ENCODE results near the gene PXDN.

PXDN gene

DNA sequence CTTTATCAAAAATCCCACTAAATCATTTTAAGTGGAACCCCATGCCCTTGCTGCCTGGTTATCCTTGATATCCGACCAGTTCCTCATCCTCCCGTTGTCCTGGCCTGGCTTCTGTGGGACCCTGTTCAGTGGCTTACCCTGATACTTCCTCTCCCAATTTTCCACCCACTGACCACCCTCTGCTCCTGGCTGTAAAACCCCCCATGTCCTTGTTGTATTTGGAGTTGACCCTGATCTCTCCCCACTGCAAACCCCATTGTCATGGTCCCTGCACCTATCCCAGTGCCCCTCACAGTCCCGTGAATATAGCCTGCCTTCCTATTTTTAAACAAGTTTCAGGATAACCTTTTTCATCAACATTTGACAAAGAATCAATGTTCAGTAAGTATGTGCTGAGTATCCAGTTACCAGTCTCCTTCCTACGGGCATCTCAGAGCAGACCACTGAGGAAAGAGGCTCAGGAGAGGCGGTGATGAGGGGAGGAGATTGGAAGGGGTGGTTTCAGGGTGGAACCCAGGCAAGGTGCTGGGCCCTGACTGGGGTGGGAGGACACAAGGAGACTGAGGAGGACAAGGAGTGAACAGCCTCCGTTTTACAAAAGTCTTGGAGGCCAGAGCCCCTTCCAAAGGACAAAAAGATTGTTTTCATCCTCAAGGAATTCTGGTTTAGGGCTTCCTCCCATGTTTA is 131.8 kb downstream of the PXDN start:
- H3K36me3 Mint-ChIP-seq (ENCODE audit: low read depth), result no peaks in the 10 kb centered on the region
- H3K27me3 Mint-ChIP-seq, result peaks cover 3% of the 10 kb centered on the region
- H3K27ac Mint-ChIP-seq, result no peak overlapping the region
- H3K9me3 Mint-ChIP-seq, result no peaks in the 10 kb centered on the region
- H3K4me1 Mint-ChIP-seq (ENCODE audit: low read depth), result peaks cover 3% of the 10 kb centered on the region
- no peak overlapping the region for H3K4me3 Mint-ChIP-seq
- no peak for DNase-seq

DNA sequence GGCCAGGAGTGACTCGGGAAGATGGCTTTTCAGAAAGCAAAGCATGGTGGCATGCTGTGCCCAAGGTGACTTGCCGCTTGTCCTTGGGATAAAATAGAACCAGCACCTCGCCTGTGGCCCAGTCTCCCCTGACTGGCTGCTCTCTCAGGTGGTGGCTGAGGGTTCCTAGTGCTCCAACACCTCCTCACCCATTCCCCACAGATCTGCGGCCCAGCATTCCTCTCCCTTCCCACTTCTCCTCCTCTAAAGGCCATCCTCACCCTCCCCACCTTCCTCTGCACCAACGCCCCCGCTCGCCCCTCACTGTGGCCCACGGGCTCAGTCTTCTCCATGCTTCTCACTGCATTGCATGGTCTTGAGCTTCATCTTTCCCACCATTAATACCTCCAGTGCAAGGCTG is 132.4 kb downstream of the PXDN start:
- DNase-seq, result no peak
- Mint-ChIP-seq H3K36me3 (ENCODE audit: low read depth) (no peaks in the 10 kb centered on the region), H3K27ac (no peak overlapping the region), H3K27me3 (peaks cover 7% of the 10 kb centered on the region), H3K4me1 (ENCODE audit: low read depth) (peaks cover 3% of the 10 kb centered on the region), H3K4me3 (no peak overlapping the region), H3K9me3 (no peaks in the 10 kb centered on the region)

DNA sequence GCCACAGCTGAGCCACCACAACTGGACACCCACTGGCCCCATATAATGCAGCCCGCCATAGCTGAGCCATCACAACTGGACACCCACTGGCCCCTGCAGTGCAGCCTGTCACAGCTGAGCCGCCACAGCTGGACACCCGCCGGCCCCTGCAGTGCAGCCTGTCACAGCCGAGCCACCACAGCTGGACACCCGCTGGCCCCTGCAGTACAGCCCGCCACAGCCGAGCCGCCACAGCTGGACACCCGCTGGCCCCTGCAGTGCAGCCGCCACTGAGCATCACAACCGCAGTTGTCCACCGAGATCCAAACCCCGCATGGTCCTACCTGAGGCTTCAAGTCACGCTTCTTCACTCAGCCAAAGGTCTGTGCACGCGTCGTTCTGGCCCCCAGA is 134.2 kb downstream of the PXDN start:
- Mint-ChIP-seq H3K27ac (no peak overlapping the region), H3K4me1 (ENCODE audit: low read depth) (peaks cover 3% of the 10 kb centered on the region), H3K9me3 (no peaks in the 10 kb centered on the region)

DNA sequence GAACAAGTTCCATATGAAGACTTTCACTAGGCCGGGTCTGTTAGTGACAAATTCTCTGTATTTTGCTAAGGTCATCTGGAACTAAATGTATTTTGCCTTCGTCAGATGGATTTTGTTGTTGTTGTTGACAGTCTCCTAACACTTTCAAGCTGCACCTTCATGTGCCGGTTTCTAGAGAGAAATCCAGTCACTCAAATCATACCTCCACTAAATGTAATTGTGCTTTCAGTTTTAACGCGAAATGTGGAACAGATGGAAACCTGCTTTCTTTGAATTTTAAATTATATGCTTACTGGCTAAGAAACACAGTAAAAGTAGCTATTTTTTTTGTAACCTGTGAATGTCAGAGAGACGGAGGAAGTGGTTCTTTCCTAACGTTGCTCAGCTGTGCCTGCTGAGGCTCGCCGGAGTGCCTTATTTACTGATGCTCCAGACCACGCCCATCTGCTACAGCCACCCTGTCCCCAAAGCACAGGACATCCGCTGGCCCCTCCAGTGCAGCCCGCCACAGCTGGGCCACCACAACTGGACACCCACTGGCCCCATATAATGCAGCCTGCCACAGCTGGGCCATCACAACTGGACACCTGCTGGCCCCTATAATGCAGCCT is 134.7 kb downstream of the PXDN start:
- H3K4me3 Mint-ChIP-seq, result no peak overlapping the region
- H3K9me3 Mint-ChIP-seq, result no peaks in the 10 kb centered on the region
- H3K27ac Mint-ChIP-seq, result no peak overlapping the region
- H3K36me3 Mint-ChIP-seq (ENCODE audit: low read depth), result no peaks in the 10 kb centered on the region
- peaks cover 3% of the 10 kb centered on the region for H3K4me1 Mint-ChIP-seq (ENCODE audit: low read depth)
- peaks cover 13% of the 10 kb centered on the region for H3K27me3 Mint-ChIP-seq
- DNase-seq, result no peak

More for the DNA sequence above, 134.2 kb downstream of the PXDN start:
- DNase-seq, result no peak
- no peak overlapping the region for H3K4me3 Mint-ChIP-seq
- H3K27me3 Mint-ChIP-seq, result peaks cover 13% of the 10 kb centered on the region
- no peaks in the 10 kb centered on the region for H3K36me3 Mint-ChIP-seq (ENCODE audit: low read depth)

DNA sequence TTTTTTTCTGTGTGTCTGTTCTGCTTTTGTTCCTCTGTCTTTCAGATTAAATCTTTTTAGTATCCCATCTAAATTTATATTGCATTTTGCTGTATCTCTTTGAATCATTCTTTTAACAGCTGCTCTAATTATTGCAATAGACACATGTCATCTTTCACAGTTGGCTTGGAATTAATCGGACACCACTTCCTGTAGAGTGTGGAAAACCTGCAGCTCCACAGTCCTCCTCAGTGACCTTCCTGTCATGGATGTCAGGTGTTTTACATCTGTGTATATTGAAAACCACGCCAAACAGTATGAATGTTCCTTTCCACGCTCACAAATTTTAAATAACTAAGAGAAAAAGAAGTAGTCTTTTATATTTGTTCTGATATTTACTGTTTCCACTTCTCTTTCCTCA is 135.3 kb downstream of the PXDN start:
- H3K36me3 Mint-ChIP-seq (ENCODE audit: low read depth), result no peaks in the 10 kb centered on the region
- H3K27ac Mint-ChIP-seq, result no peak overlapping the region
- H3K4me3 Mint-ChIP-seq, result no peak overlapping the region
- no peaks in the 10 kb centered on the region for H3K9me3 Mint-ChIP-seq
- DNase-seq, result no peak
- H3K4me1 Mint-ChIP-seq (ENCODE audit: low read depth), result peaks cover 3% of the 10 kb centered on the region
- peaks cover 13% of the 10 kb centered on the region for H3K27me3 Mint-ChIP-seq

DNA sequence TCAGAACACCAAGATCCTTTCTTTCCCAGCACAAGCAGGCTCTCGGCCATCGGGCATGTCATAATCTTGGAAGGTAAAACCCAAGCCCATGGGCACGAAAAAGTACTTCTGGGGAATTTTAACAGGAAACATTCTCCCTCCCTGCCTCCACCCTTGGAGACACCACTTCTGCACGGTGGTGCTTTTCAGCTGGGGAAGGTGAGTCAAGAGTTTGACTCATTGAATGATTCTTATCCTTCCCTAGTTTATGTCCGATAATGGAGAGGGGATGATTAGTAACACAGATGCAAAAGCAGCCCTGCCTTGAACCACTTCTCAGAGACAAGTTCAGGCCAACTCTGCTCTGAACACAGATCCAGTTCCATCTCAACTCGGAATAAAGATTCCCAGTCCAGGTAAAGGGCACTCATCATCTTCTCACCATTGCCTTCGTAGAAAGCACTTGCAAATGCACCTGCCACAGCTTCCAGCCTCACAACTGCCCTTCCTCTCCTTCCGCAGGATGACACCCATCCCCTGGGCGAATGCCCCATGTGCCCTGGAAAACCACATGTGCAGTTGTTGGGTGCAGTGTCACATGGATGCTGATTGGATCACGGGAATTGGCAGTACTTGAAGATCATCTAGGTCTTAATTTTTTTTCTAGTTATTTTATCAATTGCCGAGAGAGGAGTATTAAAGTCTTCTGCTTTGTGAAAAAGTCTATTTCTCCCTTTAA is 136.2 kb downstream of the PXDN start:
- Mint-ChIP-seq H3K4me3 (no peak overlapping the region), H3K9me3 (no peaks in the 10 kb centered on the region), H3K4me1 (ENCODE audit: low read depth) (peaks cover 3% of the 10 kb centered on the region), H3K27ac (no peak overlapping the region), H3K36me3 (ENCODE audit: low read depth) (no peaks in the 10 kb centered on the region), H3K27me3 (peaks cover 13% of the 10 kb centered on the region)
- DNase-seq, result no peak

DNA sequence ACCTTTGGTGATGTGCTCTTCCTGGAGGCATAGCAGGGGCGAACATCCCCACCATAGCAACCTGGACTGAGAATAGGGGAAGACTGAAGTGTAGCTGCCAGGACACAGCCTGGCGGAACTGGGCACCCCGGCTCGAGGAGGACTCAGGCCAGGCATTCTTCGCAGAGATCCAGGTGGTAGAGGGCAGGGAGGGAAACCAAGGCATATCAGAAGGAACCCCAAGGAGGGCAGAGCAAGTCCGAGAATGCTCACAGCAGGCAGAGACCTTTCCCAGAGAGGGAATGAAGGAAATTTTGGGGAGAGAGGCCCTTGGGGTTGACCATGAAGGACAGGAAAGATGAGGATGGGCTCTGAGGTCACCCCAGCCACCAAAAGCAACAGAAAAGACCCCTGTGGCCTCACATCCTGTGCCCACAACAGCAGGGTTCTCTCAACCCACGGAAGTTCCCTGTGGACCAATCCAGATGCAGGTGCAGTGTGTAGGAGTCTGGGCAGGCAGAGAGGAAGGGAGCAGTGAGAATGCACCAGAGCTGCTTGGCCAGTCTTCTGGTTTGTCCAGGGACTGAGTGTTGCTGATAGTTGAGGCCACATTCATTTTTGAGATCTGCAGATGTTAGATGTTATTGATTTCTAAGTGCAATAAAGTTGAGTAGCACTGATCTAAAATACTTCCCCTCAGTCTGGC is 136.9 kb downstream of the PXDN start:
- Mint-ChIP-seq H3K27ac (no peak overlapping the region), H3K4me3 (no peak overlapping the region), H3K36me3 (ENCODE audit: low read depth) (no peaks in the 10 kb centered on the region), H3K4me1 (ENCODE audit: low read depth) (peaks cover 3% of the 10 kb centered on the region), H3K27me3 (peaks cover 11% of the 10 kb centered on the region), H3K9me3 (no peaks in the 10 kb centered on the region)
- DNase-seq, result no peak

DNA sequence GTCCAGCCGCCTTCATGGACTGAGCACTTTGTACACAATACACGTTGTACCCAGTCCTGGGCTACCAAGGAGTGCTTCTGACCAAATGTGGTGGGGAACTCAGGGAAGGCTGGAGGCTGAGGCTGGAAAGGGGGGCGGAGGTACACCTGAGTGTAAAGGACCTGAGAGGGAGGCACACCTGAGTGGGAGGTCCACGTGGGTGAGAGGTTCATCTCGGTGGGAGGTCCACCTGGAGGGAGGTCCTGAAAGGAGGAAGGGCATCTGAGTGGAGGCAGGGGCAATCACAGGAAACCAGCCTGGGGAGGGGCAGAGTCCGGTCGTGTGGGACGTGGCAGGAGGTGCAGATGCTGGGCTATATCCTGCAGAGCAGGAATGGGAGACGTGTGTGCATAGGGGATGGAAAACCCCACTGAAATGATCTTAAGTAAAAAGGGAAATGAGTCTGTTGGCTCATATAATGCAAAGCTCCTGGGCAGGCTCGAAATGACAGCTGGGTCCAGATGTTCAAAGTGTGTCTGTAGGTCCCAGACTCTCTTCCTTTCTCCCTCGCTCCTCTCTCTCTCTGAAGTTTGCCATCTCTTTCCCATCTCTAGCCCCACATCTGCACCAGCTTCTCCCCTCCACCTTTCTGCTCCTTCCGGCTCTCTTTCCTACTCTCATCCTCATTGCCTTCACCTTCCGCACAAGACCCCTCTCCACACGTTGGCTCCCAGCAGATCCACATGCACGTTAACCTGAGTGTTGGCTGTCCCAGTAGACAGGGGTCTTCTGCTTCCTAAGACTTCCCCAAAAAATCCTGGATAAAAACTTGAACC is 137.7 kb downstream of the PXDN start:
- Mint-ChIP-seq H3K4me1 (ENCODE audit: low read depth) (peaks cover 3% of the 10 kb centered on the region), H3K27ac (no peak overlapping the region), H3K4me3 (no peak overlapping the region), H3K9me3 (no peaks in the 10 kb centered on the region), H3K27me3 (peaks cover 10% of the 10 kb centered on the region), H3K36me3 (ENCODE audit: low read depth) (no peaks in the 10 kb centered on the region)
- DNase-seq, result no peak

DNA sequence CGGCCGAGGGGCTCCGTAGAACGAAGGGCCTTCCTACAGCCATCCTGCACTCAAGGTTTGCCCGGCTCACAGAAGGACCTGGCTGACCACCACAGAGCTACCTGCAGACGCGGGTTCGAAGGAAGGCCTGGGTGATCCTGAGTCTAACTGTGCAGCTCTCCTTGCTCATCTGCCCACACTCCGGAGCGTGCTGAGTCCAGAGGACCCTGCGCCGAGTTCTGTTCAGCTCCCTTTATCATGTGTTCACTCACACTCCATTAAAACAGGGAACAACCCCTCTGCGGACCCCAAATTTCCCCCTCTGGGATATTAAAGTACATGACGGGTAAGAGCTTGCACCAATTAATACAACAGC is 138.3 kb downstream of the PXDN start:
- DNase-seq, result no peak
- no peak overlapping the region for H3K4me3 Mint-ChIP-seq
- H3K4me1 Mint-ChIP-seq (ENCODE audit: low read depth), result peaks cover 3% of the 10 kb centered on the region
- no peaks in the 10 kb centered on the region for H3K36me3 Mint-ChIP-seq (ENCODE audit: low read depth)
- H3K9me3 Mint-ChIP-seq, result no peaks in the 10 kb centered on the region
- H3K27me3 Mint-ChIP-seq, result peaks cover 10% of the 10 kb centered on the region
- H3K27ac Mint-ChIP-seq, result no peak overlapping the region

DNA sequence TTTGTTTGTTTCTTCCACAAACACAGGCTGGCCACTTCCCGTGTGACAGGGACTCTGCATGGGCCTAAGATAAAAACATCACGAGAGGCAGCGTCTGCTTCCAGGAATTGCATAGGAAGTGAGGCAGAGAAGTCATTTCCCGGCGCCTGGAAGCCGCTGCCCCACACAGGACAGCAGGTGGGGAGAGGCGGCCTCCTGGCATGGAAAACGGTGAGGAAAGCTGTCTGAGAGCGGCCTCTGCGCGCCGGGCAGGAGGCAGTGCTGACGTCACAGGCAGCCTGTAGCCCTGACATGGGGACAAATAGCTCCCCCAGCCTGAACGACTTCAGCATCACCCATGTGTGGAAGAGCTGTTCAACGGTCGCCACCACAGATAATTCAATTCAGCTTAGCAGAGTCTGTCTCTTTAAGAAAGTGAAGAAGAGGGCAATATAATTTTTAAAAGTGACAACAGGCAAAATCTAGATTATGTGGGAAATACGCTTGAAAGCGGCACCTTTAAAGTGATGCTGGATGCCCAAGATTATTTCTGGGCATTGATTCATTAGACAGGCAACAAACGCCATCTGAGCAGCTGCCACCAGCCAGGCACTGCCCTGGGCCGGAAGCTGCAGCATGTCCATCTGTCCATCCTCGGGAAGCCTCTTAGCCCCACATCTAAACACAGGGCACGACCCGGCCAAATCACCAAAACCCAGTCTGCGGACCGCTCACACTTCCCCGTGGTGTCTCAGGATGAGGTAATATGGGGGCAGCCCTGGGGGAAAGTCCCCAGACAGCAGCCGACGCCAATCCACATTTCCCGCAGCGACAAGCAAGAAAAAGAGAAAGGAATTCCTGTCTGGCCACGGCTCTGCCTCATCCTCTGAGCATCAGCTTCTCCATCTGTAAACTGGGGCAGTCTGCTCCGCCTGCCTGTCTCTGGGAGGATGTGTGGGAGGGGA is 138.9 kb downstream of the PXDN start:
- DNase-seq, result no peak
- H3K27me3 Mint-ChIP-seq, result peaks cover 10% of the 10 kb centered on the region
- H3K27ac Mint-ChIP-seq, result no peak overlapping the region
- H3K36me3 Mint-ChIP-seq (ENCODE audit: low read depth), result no peaks in the 10 kb centered on the region
- H3K9me3 Mint-ChIP-seq, result no peaks in the 10 kb centered on the region
- peaks cover 3% of the 10 kb centered on the region for H3K4me1 Mint-ChIP-seq (ENCODE audit: low read depth)
- no peak overlapping the region for H3K4me3 Mint-ChIP-seq

DNA sequence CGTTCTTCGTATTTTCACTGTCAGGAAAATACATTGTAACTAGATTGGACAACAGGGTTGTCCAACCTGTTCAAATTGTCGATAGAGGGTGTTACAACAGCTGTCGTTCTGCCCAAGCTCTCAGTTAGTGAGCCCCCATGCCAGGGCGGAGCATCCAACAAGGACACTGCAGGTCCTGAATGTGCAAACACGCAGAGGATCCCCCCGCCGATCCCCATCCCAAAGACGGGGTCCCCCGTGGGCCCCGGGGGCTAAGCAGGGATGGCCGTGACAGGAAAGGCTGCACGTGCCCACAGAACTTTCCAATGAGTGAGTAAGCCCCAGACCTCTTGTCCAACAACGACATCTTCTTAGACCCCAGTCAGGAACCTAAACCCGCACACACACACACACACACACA is 140.8 kb downstream of the PXDN start:
- Mint-ChIP-seq H3K27ac (no peak overlapping the region), H3K4me1 (ENCODE audit: low read depth) (no peaks in the 10 kb centered on the region), H3K9me3 (no peaks in the 10 kb centered on the region), H3K36me3 (ENCODE audit: low read depth) (no peaks in the 10 kb centered on the region), H3K27me3 (peaks cover 10% of the 10 kb centered on the region), H3K4me3 (no peak overlapping the region)
- DNase-seq, result no peak

DNA sequence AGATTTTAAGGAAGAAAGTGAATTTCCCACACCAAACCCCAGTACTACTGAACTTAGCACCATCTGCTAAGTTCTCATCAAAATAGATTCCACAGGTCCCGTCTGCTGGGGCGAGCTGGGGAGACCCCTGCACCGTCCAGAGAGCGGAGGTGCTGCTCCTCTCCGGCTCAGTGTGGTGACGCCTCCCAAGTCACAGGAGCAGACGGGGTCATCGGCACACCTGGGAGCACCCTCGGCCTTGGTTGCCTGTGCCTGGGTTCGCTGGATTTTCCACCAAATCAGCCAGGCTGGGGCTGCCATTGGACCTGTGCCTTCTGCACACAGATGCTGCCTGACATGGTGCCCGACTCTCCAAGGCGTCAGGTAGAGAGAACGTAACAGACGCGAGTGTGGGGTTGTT is 141.3 kb downstream of the PXDN start:
- Mint-ChIP-seq H3K9me3 (no peaks in the 10 kb centered on the region), H3K27ac (no peak overlapping the region)

DNA sequence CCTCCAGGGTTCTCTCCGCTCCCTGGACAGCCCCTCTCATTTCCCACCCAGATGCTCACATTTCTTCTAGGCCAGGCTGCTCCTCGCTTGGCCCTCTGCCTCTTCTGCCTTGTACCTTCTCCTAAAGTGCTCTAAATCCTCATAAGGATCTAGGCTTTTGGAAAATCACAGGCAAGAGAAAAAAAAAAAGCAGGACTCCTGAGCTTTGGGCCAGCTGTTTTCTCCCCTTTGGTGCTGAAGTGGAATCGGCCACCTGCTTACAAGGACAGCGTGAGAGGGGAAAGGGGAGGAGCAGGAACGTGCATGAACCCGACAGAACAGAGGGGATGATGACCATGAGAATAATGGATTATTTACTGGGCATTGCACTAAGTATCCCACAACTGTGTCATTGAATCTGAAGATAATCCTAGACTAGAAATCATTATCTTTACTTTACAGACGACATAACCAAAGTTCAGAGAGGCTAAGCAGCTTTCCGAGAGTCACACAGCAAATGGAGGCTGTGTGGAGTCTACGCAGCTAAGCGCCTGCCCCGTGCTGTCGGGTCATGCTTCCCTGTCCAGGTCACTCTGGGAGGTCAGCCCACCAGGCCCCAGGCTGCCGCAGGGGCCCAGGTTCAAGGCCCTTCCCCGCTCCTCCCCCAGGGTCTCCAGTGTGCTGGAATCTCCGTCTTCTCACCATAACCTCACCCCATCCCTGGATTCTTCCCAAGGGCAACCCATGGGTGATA is 141.9 kb downstream of the PXDN start:
- no peaks in the 10 kb centered on the region for H3K36me3 Mint-ChIP-seq (ENCODE audit: low read depth)
- H3K9me3 Mint-ChIP-seq, result no peaks in the 10 kb centered on the region
- DNase-seq, result no peak
- no peak overlapping the region for H3K27ac Mint-ChIP-seq
- no peaks in the 10 kb centered on the region for H3K4me1 Mint-ChIP-seq (ENCODE audit: low read depth)
- H3K4me3 Mint-ChIP-seq, result no peak overlapping the region
- peaks cover 10% of the 10 kb centered on the region for H3K27me3 Mint-ChIP-seq

More for the DNA sequence above, 141.3 kb downstream of the PXDN start:
- no peak for DNase-seq
- Mint-ChIP-seq H3K4me1 (ENCODE audit: low read depth) (no peaks in the 10 kb centered on the region), H3K4me3 (no peak overlapping the region), H3K27me3 (peaks cover 10% of the 10 kb centered on the region), H3K36me3 (ENCODE audit: low read depth) (no peaks in the 10 kb centered on the region)
